HG03025 (cell line): ENCODE measurements around the gene F10.

ENCODE experiments used
- ATAC-seq: cut with Tn5 transposase; IDR thresholded peaks from one replicate; pipeline ENCODE4 v1.9.1; 2021; ENCODE audit warnings: mild to moderate bottlenecking, moderate library complexity; ENCODE audit not compliant: unreplicated experiment, low FRiP score

The F10 gene

GRCh38 chr13:113129921-113130750, 7.5 kb downstream of the F10 start:
- ATAC-seq: no peak

GRCh38 chr13:113135281-113135760, 12.7 kb downstream of the F10 start:
- no peak for ATAC-seq

- no peak for ATAC-seq
Observed at GRCh38 chr13:113137691-113138298, 15.2 kb downstream of the F10 start.

- no peak for ATAC-seq
Observed at GRCh38 chr13:113138792-113139551, 16.4 kb downstream of the F10 start.

- no peak for ATAC-seq
Observed at GRCh38 chr13:113139577-113139976, 17.0 kb downstream of the F10 start.

GRCh38 chr13:113140677-113141600, 18.3 kb downstream of the F10 start:
- no peak for ATAC-seq

- no peak for ATAC-seq
Observed at GRCh38 chr13:113141601-113141970, 19.0 kb downstream of the F10 start.

GRCh38 chr13:113142876-113143275, 20.3 kb downstream of the F10 start:
- ATAC-seq: no peak

GRCh38 chr13:113143466-113144254, 21.1 kb downstream of the F10 start:
- no peak for ATAC-seq

GRCh38 chr13:113144255-113144629, 21.6 kb downstream of the F10 start:
- ATAC-seq: no peak

GRCh38 chr13:113145496-113145895, 22.9 kb downstream of the F10 start:
- no peak for ATAC-seq

- ATAC-seq: no peak
Observed at GRCh38 chr13:113145911-113146598, 23.5 kb downstream of the F10 start.

GRCh38 chr13:113146750-113147149, 24.2 kb downstream of the F10 start:
- ATAC-seq: no peak

- no peak for ATAC-seq
Observed at GRCh38 chr13:113147206-113147605, 24.6 kb downstream of the F10 start.

GRCh38 chr13:113148407-113148806, 25.8 kb downstream of the F10 start:
- no peak for ATAC-seq

GRCh38 chr13:113148940-113149503, 26.4 kb downstream of the F10 start:
- no peak for ATAC-seq

- no peak for ATAC-seq
Observed at GRCh38 chr13:113149711-113150549, 27.3 kb downstream of the F10 start.
